ENCODE data around the gene RBBP8NL. TPM values are rescaled to one million over a fixed set of nuclear protein-coding genes. Genes with fewer than 3 reads are reported as not detected.

Gene RBBP8NL
- polyA plus RNA-seq, 3 donors = not detected

- peaks cover 19 to 25% of the 10 kb centered on the region in 2 donors for H3K4me1 ChIP-seq (ENCODE audit: control insufficient read depth in 1 of 2, insufficient read depth in 2 of 2, low read length in 2 of 2)
- DNase-seq = no peak
- H3K4me1 Mint-ChIP-seq = peaks cover 30% of the 10 kb centered on the region
Measured at GRCh38 chr20:62387219-62387913, 40.0 kb downstream of the RBBP8NL start.

More at GRCh38 chr20:62387219-62387913, 40.0 kb downstream of the RBBP8NL start:
- Histone ChIP-seq H3K4me2 (replicated peaks; ENCODE audit: extremely low read depth, low read length, poor library complexity, severe bottlenecking) (peak overlapping the region; percentile 99), H3K27me3 (ENCODE audit: control insufficient read depth in 2 of 2, insufficient read depth in 2 of 2, low read length in 2 of 2) (no peaks in the 10 kb centered on the region), H3K36me3 (replicated peaks in 1 of 2; ENCODE audit: control insufficient read depth in 1 of 2, insufficient read depth in 2 of 2, low read length in 2 of 2) (peaks cover 20 to 37% of the 10 kb centered on the region in 2 donors), H2AFZ (ENCODE audit: insufficient read depth, low read depth, low read length, poor library complexity, severe bottlenecking) (peak overlapping the region; percentile 99), H3K27ac (ENCODE audit: low read depth in 1 of 2, low read length in 2 of 2) (peak overlapping the region; percentile 26 to 96), H3K9me3 (replicated peaks in 1 of 2; ENCODE audit: control insufficient read depth in 1 of 2, insufficient read depth in 1 of 2, low read length in 2 of 2) (no peaks in the 10 kb centered on the region), H3K79me2 (ENCODE audit: insufficient read depth, low read length) (peaks cover 46% of the 10 kb centered on the region), H4K20me1 (ENCODE audit: insufficient read depth, low read length) (peaks cover 25% of the 10 kb centered on the region), H3K4me3 (replicated peaks in 1 of 3; ENCODE audit: low read depth in 2 of 3, low read length in 3 of 3) (peak overlapping the region; percentile 84 to 96 (median 84)), H3K9ac (ENCODE audit: insufficient read depth, low read length, poor library complexity, severe bottlenecking) (peak overlapping the region; percentile 95)
- no peak for TF ChIP-seq CTCF (IDR thresholded peaks at IDR 0.05)
- Mint-ChIP-seq H3K4me3 (peak overlapping the region; percentile 89 to 91), H3K27me3 (ENCODE audit: low read depth in 3 of 3) (no peaks in the 10 kb centered on the region), H3K27ac (peak overlapping the region; percentile 74 to 96 (median 84)), H3K9me3 (peaks cover 0 to 1% (median 0%) of the 10 kb centered on the region in 7 donors), H3K36me3 (peaks cover 30 to 45% of the 10 kb centered on the region in 2 donors)
- intact Hi-C loops (cut with micrococcal nuclease) = loop anchor here (2.0 to 10.0 kb wide), 5 partner anchors 19 to 417 kb away; partner anchors contain the start of genes ADRM1 (in 1 of the 2), CABLES2 (in 1 of the 2), OGFR (in 1 of the 2) and PSMA7 (in 1 of the 2)
- WGBS (ENCODE audit: insufficient coverage) = 4% methylated on average over 42 of the region's 47 CpGs
